Astrocyte (in vitro differentiated cells and primary cell): ENCODE measurements around the gene ABCA4. TPM values are rescaled to one million over a fixed set of nuclear protein-coding genes. Genes with fewer than 3 reads are reported as not detected.

ENCODE experiments used
- DNase-seq: peaks from one replicate; pipeline ENCODE4 v3.0.0-alpha.2; 2010; ENCODE audit warnings: low read depth
- FAIRE-seq: peaks from 2 replicates; lab custom pipeline; 2011; peaks lifted over from hg19 to GRCh38; lab: Jason Lieb, UNC
- H2AFZ ChIP-seq: 2 replicates; pipeline ENCODE4 v1.6.0; 2012; ENCODE audit warnings: low read depth, low read length, inconsistent platforms
- H3K27ac ChIP-seq: 2 replicates; pipeline ENCODE4 v1.5.1; 2011; ENCODE audit warnings: low read depth, low read length, inconsistent platforms
- H3K27me3 ChIP-seq: 2 replicates; pipeline ENCODE4 v1.6.0; 2011; ENCODE audit warnings: low read length, inconsistent platforms; ENCODE audit not compliant: insufficient read depth
- H3K36me3 ChIP-seq: 2 replicates; pipeline ENCODE4 v1.5.1; 2011; ENCODE audit warnings: low read length, inconsistent platforms; ENCODE audit not compliant: insufficient read depth
- H3K4me1 ChIP-seq: 2 replicates; pipeline ENCODE4 v1.5.1; 2011; ENCODE audit warnings: low read length, inconsistent platforms; ENCODE audit not compliant: insufficient read depth
- H3K4me2 ChIP-seq: 2 replicates; pipeline ENCODE4 v1.6.0; 2012; ENCODE audit warnings: low read length, inconsistent platforms
- H3K4me3 ChIP-seq: 2 replicates; pipeline ENCODE4 v1.5.1; 2011; ENCODE audit warnings: low read depth, mild to moderate bottlenecking, low read length, inconsistent platforms; ENCODE audit not compliant: insufficient read depth
- H3K79me2 ChIP-seq: 2 replicates; pipeline ENCODE4 v1.6.0; 2012; ENCODE audit warnings: mild to moderate bottlenecking, low read length, inconsistent platforms; ENCODE audit not compliant: insufficient read depth
- H3K9ac ChIP-seq: 2 replicates; pipeline ENCODE4 v1.6.0; 2012; ENCODE audit warnings: mild to moderate bottlenecking, low read length, inconsistent platforms
- H3K9me3 ChIP-seq: 2 replicates; pipeline ENCODE4 v1.5.1; 2012; ENCODE audit warnings: low read depth, mild to moderate bottlenecking, low read length, inconsistent platforms; ENCODE audit not compliant: insufficient read depth
- H4K20me1 ChIP-seq: 2 replicates; pipeline ENCODE4 v1.6.0; 2012; ENCODE audit warnings: low read length, inconsistent platforms; ENCODE audit not compliant: insufficient read depth
- H3K27ac Mint-ChIP-seq: one replicate; pipeline ENCODE4 v1.8.0; 2021; ENCODE audit warnings: mild to moderate bottlenecking, mixed read lengths; ENCODE audit not compliant: unreplicated experiment
- H3K27me3 Mint-ChIP-seq: one replicate; pipeline ENCODE4 v1.8.0; 2021; ENCODE audit warnings: low read depth, mixed read lengths; ENCODE audit not compliant: unreplicated experiment
- H3K36me3 Mint-ChIP-seq: one replicate; pipeline ENCODE4 v1.8.0; 2021; ENCODE audit warnings: low read depth, mixed read lengths; ENCODE audit not compliant: unreplicated experiment
- H3K4me1 Mint-ChIP-seq: one replicate; pipeline ENCODE4 v1.8.0; 2021; ENCODE audit warnings: low read depth, mixed read lengths; ENCODE audit not compliant: unreplicated experiment
- H3K4me3 Mint-ChIP-seq: one replicate; pipeline ENCODE4 v1.8.0; 2021; ENCODE audit warnings: mild to moderate bottlenecking, moderate library complexity, mixed read lengths; ENCODE audit not compliant: unreplicated experiment
- H3K9me3 Mint-ChIP-seq: one replicate; pipeline ENCODE4 v1.8.0; 2021; ENCODE audit warnings: mild to moderate bottlenecking, mixed read lengths; ENCODE audit not compliant: unreplicated experiment
- EZH2 ChIP-seq: IDR thresholded peaks from 2 replicates; pipeline ENCODE4 v1.6.1; 2012; ENCODE audit warnings: mild to moderate bottlenecking, low read length, inconsistent platforms; ENCODE audit not compliant: insufficient read depth
- total RNA-seq: library from RNA; stranded (reverse); gene quantifications from 2 replicates; pipeline ENCODE4 v1.2.1, GENCODE V29; 2021
- TF ChIP-seq, protein P1 (sequence below): IDR thresholded peaks from 2 replicates; pipeline ENCODE4 v1.5.1; 2011; ENCODE audit warnings: low read depth, mild to moderate bottlenecking, inconsistent platforms, low read length, moderate library complexity; ENCODE audit not compliant: insufficient read depth

The ABCA4 gene
- total RNA-seq, 1 donor from 2014 or later = 0.20 TPM

- TF ChIP-seq EZH2 = no peak
- TF ChIP-seq, protein P1, sequence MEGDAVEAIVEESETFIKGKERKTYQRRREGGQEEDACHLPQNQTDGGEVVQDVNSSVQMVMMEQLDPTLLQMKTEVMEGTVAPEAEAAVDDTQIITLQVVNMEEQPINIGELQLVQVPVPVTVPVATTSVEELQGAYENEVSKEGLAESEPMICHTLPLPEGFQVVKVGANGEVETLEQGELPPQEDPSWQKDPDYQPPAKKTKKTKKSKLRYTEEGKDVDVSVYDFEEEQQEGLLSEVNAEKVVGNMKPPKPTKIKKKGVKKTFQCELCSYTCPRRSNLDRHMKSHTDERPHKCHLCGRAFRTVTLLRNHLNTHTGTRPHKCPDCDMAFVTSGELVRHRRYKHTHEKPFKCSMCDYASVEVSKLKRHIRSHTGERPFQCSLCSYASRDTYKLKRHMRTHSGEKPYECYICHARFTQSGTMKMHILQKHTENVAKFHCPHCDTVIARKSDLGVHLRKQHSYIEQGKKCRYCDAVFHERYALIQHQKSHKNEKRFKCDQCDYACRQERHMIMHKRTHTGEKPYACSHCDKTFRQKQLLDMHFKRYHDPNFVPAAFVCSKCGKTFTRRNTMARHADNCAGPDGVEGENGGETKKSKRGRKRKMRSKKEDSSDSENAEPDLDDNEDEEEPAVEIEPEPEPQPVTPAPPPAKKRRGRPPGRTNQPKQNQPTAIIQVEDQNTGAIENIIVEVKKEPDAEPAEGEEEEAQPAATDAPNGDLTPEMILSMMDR = no peak
- Histone ChIP-seq H4K20me1 (no peaks in the 10 kb centered on the region), H2AFZ (no peak overlapping the region), H3K9ac (no peak overlapping the region), H3K36me3 (no peaks in the 10 kb centered on the region), H3K4me2 (no peak overlapping the region), H3K27me3 (no peaks in the 10 kb centered on the region), H3K27ac (no peak overlapping the region), H3K79me2 (no peaks in the 10 kb centered on the region), H3K4me3 (no peak overlapping the region), H3K4me1 (peaks cover 9% of the 10 kb centered on the region), H3K9me3 (no peaks in the 10 kb centered on the region)
- FAIRE-seq = no peak
- H3K4me3 Mint-ChIP-seq = no peak overlapping the region
- no peaks in the 10 kb centered on the region for H3K9me3 Mint-ChIP-seq
- DNase-seq = no peak
- no peak overlapping the region for H3K27ac Mint-ChIP-seq
- H3K36me3 Mint-ChIP-seq = no peaks in the 10 kb centered on the region
- peaks cover 19% of the 10 kb centered on the region for H3K4me1 Mint-ChIP-seq
- no peaks in the 10 kb centered on the region for H3K27me3 Mint-ChIP-seq
These were observed 151.1 kb downstream of the ABCA4 start for GRCh38 chr1:93969887-93970286.

- H3K27ac ChIP-seq = no peak overlapping the region
- H3K4me1 ChIP-seq = peaks cover 14% of the 10 kb centered on the region
- no peak for DNase-seq
- H3K9ac ChIP-seq = no peak overlapping the region
- H3K4me3 ChIP-seq = no peak overlapping the region
- no peaks in the 10 kb centered on the region for H4K20me1 ChIP-seq
- no peaks in the 10 kb centered on the region for H3K9me3 ChIP-seq
- Mint-ChIP-seq H3K36me3 (no peaks in the 10 kb centered on the region), H3K9me3 (no peaks in the 10 kb centered on the region), H3K4me3 (no peak overlapping the region), H3K27me3 (no peaks in the 10 kb centered on the region), H3K27ac (no peak overlapping the region), H3K4me1 (peaks cover 24% of the 10 kb centered on the region)
- TF ChIP-seq, protein P1 = no peak
- TF ChIP-seq EZH2 = no peak
- H2AFZ ChIP-seq = no peak overlapping the region
- H3K4me2 ChIP-seq = no peak overlapping the region
- no peaks in the 10 kb centered on the region for H3K79me2 ChIP-seq
- no peaks in the 10 kb centered on the region for H3K27me3 ChIP-seq
- no peaks in the 10 kb centered on the region for H3K36me3 ChIP-seq
- no peak for FAIRE-seq
These were observed 151.6 kb downstream of the ABCA4 start for GRCh38 chr1:93969371-93969770.

DNA sequence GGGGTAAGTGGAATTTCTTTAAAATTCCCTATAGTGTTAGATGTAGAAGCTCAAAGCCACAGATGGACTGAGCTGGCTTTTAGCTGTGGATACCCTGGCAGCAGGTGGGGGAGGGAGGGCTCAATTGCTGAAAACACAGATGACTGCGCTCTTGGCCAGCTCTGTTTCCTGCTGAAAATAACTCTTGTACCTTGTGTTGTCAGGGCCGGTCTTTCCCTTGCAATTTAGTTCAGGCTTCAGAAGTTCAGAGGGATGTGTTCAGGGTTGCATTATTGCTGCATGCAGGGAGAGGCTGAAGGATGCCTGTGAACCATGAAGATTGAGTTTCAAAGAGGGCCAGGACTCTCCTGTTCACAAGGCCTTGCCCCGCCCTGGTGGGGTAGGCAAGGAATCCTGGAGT, 153.6 kb downstream of the ABCA4 start:
- no peak overlapping the region for H3K27ac Mint-ChIP-seq
- Histone ChIP-seq H3K4me3 (no peak overlapping the region), H3K27ac (no peak overlapping the region), H3K36me3 (no peaks in the 10 kb centered on the region), H4K20me1 (no peaks in the 10 kb centered on the region), H3K9ac (no peak overlapping the region), H3K79me2 (no peaks in the 10 kb centered on the region), H3K4me1 (peaks cover 18% of the 10 kb centered on the region), H2AFZ (peak overlapping the region; percentile 28), H3K4me2 (no peak overlapping the region), H3K27me3 (no peaks in the 10 kb centered on the region), H3K9me3 (no peaks in the 10 kb centered on the region)
- H3K4me1 Mint-ChIP-seq = peaks cover 27% of the 10 kb centered on the region
- DNase-seq (peak; percentile 23), FAIRE-seq (no peak)
- H3K27me3 Mint-ChIP-seq = no peaks in the 10 kb centered on the region
- H3K4me3 Mint-ChIP-seq = no peak overlapping the region
- no peaks in the 10 kb centered on the region for H3K36me3 Mint-ChIP-seq
- H3K9me3 Mint-ChIP-seq = no peaks in the 10 kb centered on the region
- no peak for TF ChIP-seq EZH2
- TF ChIP-seq, protein P1 = no peak
